ENCODE results near the gene DDX3Y.

GRCh38 chrY:12898604-12899003 lies 6.1 kb upstream of the DDX3Y start:
- TF ChIP-seq EZH2 (IDR thresholded peaks at IDR 0.05; ENCODE audit: low read length, unreplicated experiment) (no peak), CTCF (conservative IDR thresholded peaks at IDR 0.05; ENCODE audit: low read depth, low read length) (no peak)
